K562 (cell line): Measurements from ENCODE around the gene CACNA1S. TPM values are rescaled to one million over a fixed set of nuclear protein-coding genes. Genes with fewer than 3 reads are reported as not detected.

Experiments used
- ATAC-seq: fragments of 200-7000 bp; cut with Tn5 transposase; 3 replicates; pipeline ENCODE4 v1.9.1; 2020; ENCODE audit warnings: moderate library complexity
- BruUV-seq: library from RNA; stranded (reverse); fragments of 400-500 nt; replicated peaks from 2 replicates; lab custom pipeline; 2021; lab: Mats Ljungman, UMichigan
- CTCF ChIA-PET: fragments of 300-600 bp; formaldehyde crosslinking; extraction: SDS; loops from one replicate; lab custom pipeline; 2021; ENCODE audit warnings: low intra/inter-chr PET ratio; lab: Yijun Ruan, JAX
- POLR2A ChIA-PET: fragments of 300-600, 350-650 bp; sonication (Branson Sonifier 250); formaldehyde crosslinking; extraction: SDS; loops from one replicate; lab custom pipeline; 2021; ENCODE audit warnings: antibody characterized with exemption, inconsistent platforms; lab: Yijun Ruan, JAX
- DNase-seq, 4 experiments: peaks; one replicate each; pipeline versions ENCODE4 v3.0.0 to v3.0.0-alpha.2; 2011 to 2018; ENCODE audit warnings: low spot score in 3 of 4, mixed read lengths in 3 of 4; ENCODE audit errors: extremely low read depth in 1 of 4
- FAIRE-seq: peaks from 2 replicates; lab custom pipeline; 2011; peaks lifted over from hg19 to GRCh38; lab: Jason Lieb, UNC
- H2AFZ ChIP-seq: 2 replicates; pipeline ENCODE4 v1.6.0; 2011; ENCODE audit warnings: low read depth, low read length, control low read depth, inconsistent platforms
- H3K27ac ChIP-seq: fragments of 200-600 bp; 3 replicates; pipeline ENCODE4 v1.8.0; 2011; ENCODE audit warnings: low read depth, mild to moderate bottlenecking, control low read depth, inconsistent platforms, low read length, moderate library complexity, mixed read lengths; ENCODE audit errors: extremely low read depth
- H3K27me3 ChIP-seq, 2 experiments: fragments of 300-600 bp in 1 of 2; 2 replicates in 1 of 2; 3 replicates in 1 of 2; pipeline versions ENCODE4 v1.6.0 to v1.8.0; 2011; ENCODE audit warnings: inconsistent platforms in 2 of 2, low read length in 2 of 2, mild to moderate bottlenecking in 1 of 2, mixed read lengths in 1 of 2, moderate library complexity in 1 of 2; ENCODE audit not compliant: control insufficient read depth in 2 of 2, insufficient read depth in 2 of 2
- H3K36me3 ChIP-seq: fragments of 300-600 bp; 3 replicates; pipeline ENCODE4 v1.8.0; 2011; ENCODE audit warnings: mild to moderate bottlenecking, low read length, inconsistent platforms; ENCODE audit not compliant: control insufficient read depth, insufficient read depth
- H3K4me1 ChIP-seq, 2 experiments: fragments of 200-600 bp in 1 of 2; replicated peaks in 1 of 2; 2 replicates in 1 of 2; 3 replicates in 1 of 2; pipeline versions ENCODE4 v1.5.1 to v1.8.0; 2011; ENCODE audit warnings: inconsistent platforms in 2 of 2, low read length in 2 of 2, mild to moderate bottlenecking in 1 of 2, mixed read lengths in 1 of 2, moderate library complexity in 1 of 2; ENCODE audit not compliant: control insufficient read depth in 2 of 2, insufficient read depth in 2 of 2
- H3K4me2 ChIP-seq: 2 replicates; pipeline ENCODE4 v1.6.1; 2011; ENCODE audit warnings: low read length, control low read depth, inconsistent platforms, mixed read lengths; ENCODE audit not compliant: insufficient read depth
- H3K4me3 ChIP-seq: fragments of 200-600 bp; sonication (generic), shearing (Covaris generic); 2 replicates; pipeline ENCODE4 v1.5.1; 2016; ENCODE audit warnings: control low read depth, inconsistent platforms
- H3K79me2 ChIP-seq: fragments of 200-600 bp; 3 replicates; pipeline ENCODE4 v1.8.0; 2011; ENCODE audit warnings: low read length, inconsistent platforms; ENCODE audit not compliant: control insufficient read depth, insufficient read depth
- H3K9ac ChIP-seq, 2 experiments: 2 replicates each; pipeline versions ENCODE4 v1.6.0 to v1.6.1; 2011; ENCODE audit warnings: low read depth in 2 of 2, low read length in 2 of 2, control low read depth in 1 of 2, inconsistent platforms in 1 of 2, mild to moderate bottlenecking in 1 of 2, mixed read lengths in 1 of 2; ENCODE audit not compliant: insufficient read depth in 1 of 2
- H3K9me1 ChIP-seq: one replicate; pipeline ENCODE4 v1.6.0; 2011; ENCODE audit warnings: inconsistent platforms, mild to moderate bottlenecking, low read length, moderate library complexity; ENCODE audit not compliant: control insufficient read depth, insufficient read depth
- H3K9me3 ChIP-seq: replicated peaks from 2 replicates; pipeline ENCODE4 v1.5.1; 2011; ENCODE audit warnings: low read depth, low read length, inconsistent platforms; ENCODE audit not compliant: control insufficient read depth, insufficient read depth
- H4K20me1 ChIP-seq: replicated peaks from 2 replicates; pipeline ENCODE4 v1.6.1; 2011; ENCODE audit warnings: low read length, inconsistent platforms, mixed read lengths; ENCODE audit not compliant: control insufficient read depth, insufficient read depth
- BACH1 ChIP-seq: fragments of 200-800 bp; sonication (Bioruptor generic); IDR thresholded peaks from 2 replicates; pipeline ENCODE4 v1.6.1; 2016; ENCODE audit warnings: missing genetic modification characterization, missing compliant biosample characterization
- BMI1 ChIP-seq: fragments of 150-350 bp; IDR thresholded peaks from 2 replicates; pipeline ENCODE4 v1.6.1; 2014; ENCODE audit warnings: low read length
- CREBBP ChIP-seq: IDR thresholded peaks from one replicate; pipeline ENCODE4 v1.6.1; 2012; ENCODE audit warnings: low read depth, mild to moderate bottlenecking, control low read depth, inconsistent platforms, low read length
- FOXK2 ChIP-seq, 2 experiments: fragments of 450-650 bp; IDR thresholded peaks in 1 of 2; conservative IDR thresholded peaks in 1 of 2; 2 replicates each; pipeline ENCODE4 v1.6.1; 2016; ENCODE audit warnings: low read depth in 2 of 2, mild to moderate bottlenecking in 1 of 2
- FUS ChIP-seq: fragments of 200-400 bp; formaldehyde crosslinking; optimal IDR thresholded peaks from 2 replicates; pipeline ENCODE3; 2017; ENCODE audit warnings: low read depth, low read length
- GTF2F1 ChIP-seq: IDR thresholded peaks from 2 replicates; pipeline ENCODE4 v1.6.1; 2011; ENCODE audit warnings: low read depth, low read length, improper control_type of control experiment
- MCM2 ChIP-seq: fragments of 450-650 bp; IDR thresholded peaks from 2 replicates; pipeline ENCODE4 v1.6.1; 2017; ENCODE audit warnings: low read depth, mild to moderate bottlenecking
- POLR2AphosphoS5 ChIP-seq: IDR thresholded peaks from 2 replicates; pipeline ENCODE4 v1.6.1; 2011; ENCODE audit warnings: mild to moderate bottlenecking, low read depth, low read length, moderate library complexity; ENCODE audit not compliant: control insufficient read depth, insufficient read depth
- PTBP1 ChIP-seq: fragments of 200-400 bp; formaldehyde crosslinking; IDR thresholded peaks from 2 replicates; pipeline ENCODE4 v1.6.1; 2017; ENCODE audit warnings: low read depth, low read length
- RAD21 ChIP-seq, 2 experiments: fragments of 250-450 bp in 1 of 2; fragments of 450-650 bp in 1 of 2; sonication (Bioruptor Pico) in 1 of 2; formaldehyde crosslinking in 1 of 2; IDR thresholded peaks in 1 of 2; conservative IDR thresholded peaks in 1 of 2; 2 replicates each; pipeline versions ENCODE4 v1.4.0 to v1.8.0; 2020 to 2022; ENCODE audit warnings: mild to moderate bottlenecking in 2 of 2, moderate library complexity in 1 of 2
- SREBF2 ChIP-seq: sonication (generic); formaldehyde crosslinking; IDR thresholded peaks from 2 replicates; pipeline ENCODE4 v1.4.0; 2020; ENCODE audit warnings: mild to moderate bottlenecking, missing genetic modification reagents
- STAT5A ChIP-seq: IDR thresholded peaks from 2 replicates; pipeline ENCODE4 v1.6.1; 2012; ENCODE audit warnings: low read length, inconsistent platforms, borderline replicate concordance
- TCF15 ChIP-seq: fragments of 250-450 bp; sonication (Bioruptor Pico); IDR thresholded peaks from 2 replicates; pipeline ENCODE4 v1.8.0; 2022; ENCODE audit warnings: moderate library complexity, mild to moderate bottlenecking, inconsistent platforms
- ZNF224 ChIP-seq: sonication (generic); formaldehyde crosslinking; IDR thresholded peaks from 2 replicates; pipeline ENCODE4 v1.8.0; 2022; ENCODE audit warnings: mild to moderate bottlenecking, missing genetic modification reagents
- ZNF395 ChIP-seq: fragments of 200-800 bp; sonication (Bioruptor generic); IDR thresholded peaks from 2 replicates; pipeline ENCODE4 v1.6.1; 2017; ENCODE audit warnings: missing genetic modification characterization, missing compliant biosample characterization
- ZNF77 ChIP-seq: fragments of 250-450 bp; sonication (Bioruptor Pico); IDR thresholded peaks from 2 replicates; pipeline ENCODE4 v1.5.0; 2020
- WGBS: fragments of 100-300 bp; shearing (Covaris generic); methylation state at CpG from one replicate; pipeline ENCODE4 v1.1.6; 2016; ENCODE audit warnings: low coverage, mixed read lengths; ENCODE audit not compliant: insufficient coverage; ENCODE audit errors: missing lambda C conversion rate; 5-methylcytosine and 5-hydroxymethylcytosine counted together
- in situ Hi-C: fragments of 300-500 bp; cut with MboI; formaldehyde crosslinking; loops from 4 replicates; pipeline ENCODE4 v1.15.0; 2018; ENCODE audit warnings: inconsistent platforms, mixed read lengths
- intact Hi-C: fragments of 100-400 bp; cut with micrococcal nuclease; formaldehyde crosslinking; loops from 2 replicates; pipeline ENCODE4 v1.14.2; 2022
- polyA plus RNA-seq, 8 experiments: library from polyadenylated mRNA; depleted of rRNA in 4 of 8; stranded (reverse) in 5 of 8; unstranded in 3 of 8; fragments of >200 nt; fragmentation: Nextera tagmentation in 2 of 8; fragmentation: Illumina TruSeq in 1 of 8; extraction: Ambion mirVana in 2 of 8; extraction: Trizol in 1 of 8; gene quantifications; 2 replicates each; pipeline versions ENCODE4 v1.2.1 to v1.2.3, GENCODE V29; 2011 to 2014; ENCODE audit warnings: inconsistent platforms in 1 of 8, missing spikeins in 1 of 8
- total RNA-seq, 7 experiments: library from RNA; depleted of rRNA in 6 of 7; stranded (reverse); fragments of >200 nt in 6 of 7; fragmentation: Illumina TruSeq in 2 of 7; extraction: Trizol in 2 of 7; gene quantifications; 2 replicates each; pipeline versions ENCODE4 v1.2.1 to v1.2.3, GENCODE V29; 2011 to 2021; ENCODE audit warnings: low replicate concordance in 1 of 7
- TF ChIP-seq, protein P1 (sequence below): fragments of 450-650 bp; formaldehyde crosslinking; IDR thresholded peaks from 2 replicates; pipeline ENCODE4 v1.4.0; 2020; ENCODE audit warnings: mild to moderate bottlenecking, moderate library complexity
- TF ChIP-seq, protein P2 (sequence below): sonication (generic); formaldehyde crosslinking; IDR thresholded peaks from 2 replicates; pipeline ENCODE4 v1.8.1; 2023; ENCODE audit warnings: mild to moderate bottlenecking, missing genetic modification reagents

The CACNA1S gene
- total and polyA plus RNA-seq, 9 of the 15 experiments (the other 6 are each of a cell fraction or from before 2014, with no cell fraction given): not detected

GRCh38 chr1:201054091-201054543 is 58.1 kb downstream of the CACNA1S start:
- no peak for TF ChIP-seq BMI1
- no peak for TF ChIP-seq RAD21 (CRISPR knock-in tag; conservative IDR thresholded peaks at IDR 0.05 in 1 of 2, IDR thresholded peaks at IDR 0.05 in 1 of 2)
- TF ChIP-seq, protein P1, sequence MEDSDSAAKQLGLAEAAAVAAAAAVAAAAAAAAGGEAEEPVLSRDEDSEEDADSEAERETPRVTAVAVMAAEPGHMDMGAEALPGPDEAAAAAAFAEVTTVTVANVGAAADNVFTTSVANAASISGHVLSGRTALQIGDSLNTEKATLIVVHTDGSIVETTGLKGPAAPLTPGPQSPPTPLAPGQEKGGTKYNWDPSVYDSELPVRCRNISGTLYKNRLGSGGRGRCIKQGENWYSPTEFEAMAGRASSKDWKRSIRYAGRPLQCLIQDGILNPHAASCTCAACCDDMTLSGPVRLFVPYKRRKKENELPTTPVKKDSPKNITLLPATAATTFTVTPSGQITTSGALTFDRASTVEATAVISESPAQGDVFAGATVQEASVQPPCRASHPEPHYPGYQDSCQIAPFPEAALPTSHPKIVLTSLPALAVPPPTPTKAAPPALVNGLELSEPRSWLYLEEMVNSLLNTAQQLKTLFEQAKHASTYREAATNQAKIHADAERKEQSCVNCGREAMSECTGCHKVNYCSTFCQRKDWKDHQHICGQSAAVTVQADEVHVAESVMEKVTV (CRISPR knock-in tag): no peak
- TF ChIP-seq, protein P2, sequence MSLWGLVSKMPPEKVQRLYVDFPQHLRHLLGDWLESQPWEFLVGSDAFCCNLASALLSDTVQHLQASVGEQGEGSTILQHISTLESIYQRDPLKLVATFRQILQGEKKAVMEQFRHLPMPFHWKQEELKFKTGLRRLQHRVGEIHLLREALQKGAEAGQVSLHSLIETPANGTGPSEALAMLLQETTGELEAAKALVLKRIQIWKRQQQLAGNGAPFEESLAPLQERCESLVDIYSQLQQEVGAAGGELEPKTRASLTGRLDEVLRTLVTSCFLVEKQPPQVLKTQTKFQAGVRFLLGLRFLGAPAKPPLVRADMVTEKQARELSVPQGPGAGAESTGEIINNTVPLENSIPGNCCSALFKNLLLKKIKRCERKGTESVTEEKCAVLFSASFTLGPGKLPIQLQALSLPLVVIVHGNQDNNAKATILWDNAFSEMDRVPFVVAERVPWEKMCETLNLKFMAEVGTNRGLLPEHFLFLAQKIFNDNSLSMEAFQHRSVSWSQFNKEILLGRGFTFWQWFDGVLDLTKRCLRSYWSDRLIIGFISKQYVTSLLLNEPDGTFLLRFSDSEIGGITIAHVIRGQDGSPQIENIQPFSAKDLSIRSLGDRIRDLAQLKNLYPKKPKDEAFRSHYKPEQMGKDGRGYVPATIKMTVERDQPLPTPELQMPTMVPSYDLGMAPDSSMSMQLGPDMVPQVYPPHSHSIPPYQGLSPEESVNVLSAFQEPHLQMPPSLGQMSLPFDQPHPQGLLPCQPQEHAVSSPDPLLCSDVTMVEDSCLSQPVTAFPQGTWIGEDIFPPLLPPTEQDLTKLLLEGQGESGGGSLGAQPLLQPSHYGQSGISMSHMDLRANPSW: no peak
- TF ChIP-seq GTF2F1: no peak
- TF ChIP-seq BACH1 (tag): no peak
- TF ChIP-seq FOXK2 (conservative IDR thresholded peaks at IDR 0.05 in 1 of 2, IDR thresholded peaks at IDR 0.05 in 1 of 2; ENCODE audit: low read depth in 2 of 2): no peak
- no peak for TF ChIP-seq MCM2
- no peak for TF ChIP-seq ZNF224 (CRISPR knock-in tag)
- TF ChIP-seq PTBP1: no peak
- TF ChIP-seq SREBF2 (CRISPR knock-in tag): no peak
- TF ChIP-seq CREBBP: no peak
- no peak for TF ChIP-seq ZNF77
- TF ChIP-seq POLR2AphosphoS5: no peak
- TF ChIP-seq TCF15: no peak
- TF ChIP-seq FUS: no peak
- TF ChIP-seq STAT5A: no peak
- no peak for TF ChIP-seq ZNF395 (CRISPR knock-in tag)
- 0% methylated on average over 10 of the region's 10 CpGs for WGBS
- Histone ChIP-seq H3K4me2 (no peak overlapping the region), H3K27ac (no peak overlapping the region), H3K9me1 (no peaks in the 10 kb centered on the region), H3K36me3 (no peaks in the 10 kb centered on the region), H3K79me2 (no peaks in the 10 kb centered on the region), H3K9ac (no peak overlapping the region), H4K20me1 (no peaks in the 10 kb centered on the region; the same call in 1 of the 2 replicates), H3K4me1 (peaks cover 0 to 3% of the 10 kb centered on the region in 2 experiments; a peak in 1 of 5 replicates), H3K4me3 (no peak overlapping the region), H2AFZ (no peak overlapping the region), H3K27me3 (peaks cover 43 to 78% of the 10 kb centered on the region in 2 experiments; a peak in 4 of 5 replicates), H3K9me3 (no peaks in the 10 kb centered on the region)
- DNase-seq (no peak), FAIRE-seq (no peak), ATAC-seq (no peak)
- in situ Hi-C loops (no loop called here), intact Hi-C loops (no loop called here)
- POLR2A ChIA-PET: no interaction called here
- BruUV-seq: no TSS peak
- CTCF ChIA-PET: no interaction called here
